ENCODE results near the gene PCDHB16.
"Not testable (repeated sequence)": the region's sequence is repeated elsewhere in the genome, so short reads cannot be mapped to it uniquely, and the experiment has no call there.

Gene PCDHB16

DNA sequence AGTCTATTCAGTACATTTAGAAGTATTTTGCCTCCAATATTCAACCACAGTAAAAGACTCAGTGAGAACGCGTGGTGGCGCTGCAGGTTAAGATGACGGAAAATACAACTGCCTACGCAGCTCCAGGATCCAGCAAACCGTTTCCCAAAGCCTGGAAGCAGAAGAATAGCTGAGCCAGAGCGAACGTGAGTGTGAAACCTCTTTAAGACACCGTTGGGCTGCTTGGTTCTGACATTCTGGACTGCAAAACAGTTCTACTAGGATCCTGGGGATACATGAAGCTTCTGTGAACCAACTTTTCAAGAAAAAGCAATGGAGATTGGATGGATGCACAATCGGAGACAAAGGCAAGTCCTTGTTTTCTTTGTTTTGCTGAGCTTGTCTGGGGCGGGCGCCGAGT is at the start of gene PCDHB16:
Gene PCDHB16 (plus strand): TSS at position 140 of the 400 bp plus-strand sequence. CDS start 173 bp downstream, at position 313.
- H3K36me3 Mint-ChIP-seq (ENCODE audit: low read depth) = no peaks in the 10 kb centered on the region
- no peak within 1 kb of the TSS for H3K4me3 Mint-ChIP-seq
- H3K4me1 Mint-ChIP-seq (ENCODE audit: low read depth) = no peaks in the 10 kb centered on the region
- H3K27ac Mint-ChIP-seq = no peak within 1 kb of the TSS
- H3K27me3 Mint-ChIP-seq (ENCODE audit: low read depth) = no peaks in the 10 kb centered on the region
- peaks cover 48% of the 10 kb centered on the region for H3K9me3 Mint-ChIP-seq

DNA sequence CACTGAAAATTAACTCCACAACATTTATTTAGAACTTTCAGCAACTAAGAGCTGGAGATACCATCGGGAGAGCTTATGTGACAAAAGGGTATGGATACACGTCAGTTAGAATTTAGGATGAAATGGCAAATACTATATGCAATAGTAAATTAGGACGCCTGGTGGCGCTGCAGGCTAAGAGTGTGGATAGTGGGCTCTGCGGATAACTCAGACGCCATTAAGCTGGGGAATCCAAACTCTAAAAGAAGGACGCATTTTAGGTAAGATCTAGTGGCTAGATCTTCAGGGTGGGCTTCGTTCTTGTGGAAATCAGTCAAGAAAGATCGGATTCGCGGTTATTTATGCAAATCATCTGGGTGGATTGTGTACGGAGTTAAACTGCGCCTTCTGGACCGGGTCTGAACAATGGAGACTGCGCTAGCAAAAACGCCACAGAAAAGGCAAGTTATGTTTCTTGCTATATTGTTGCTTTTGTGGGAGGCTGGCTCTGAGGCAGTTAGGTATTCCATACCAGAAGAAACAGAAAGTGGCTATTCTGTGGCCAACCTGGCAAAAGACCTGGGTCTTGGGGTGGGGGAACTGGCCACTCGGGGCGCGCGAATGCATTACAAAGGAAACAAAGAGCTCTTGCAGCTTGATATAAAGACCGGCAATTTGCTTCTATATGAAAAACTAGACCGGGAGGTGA is 47.0 kb upstream of the PCDHB16 start, which contains the start of gene PCDHB5:
Gene PCDHB5 (plus strand): TSS at position 177 of the 688 bp plus-strand sequence. CDS start 229 bp downstream, at position 406.
- Mint-ChIP-seq H3K9me3 (peaks cover 49% of the 10 kb centered on the region), H3K27me3 (ENCODE audit: low read depth) (no peaks in the 10 kb centered on the region), H3K36me3 (ENCODE audit: low read depth) (peaks cover 2% of the 10 kb centered on the region), H3K27ac (no peak within 1 kb of the TSS), H3K4me3 (no peak within 1 kb of the TSS), H3K4me1 (ENCODE audit: low read depth) (peaks cover 4% of the 10 kb centered on the region)

DNA sequence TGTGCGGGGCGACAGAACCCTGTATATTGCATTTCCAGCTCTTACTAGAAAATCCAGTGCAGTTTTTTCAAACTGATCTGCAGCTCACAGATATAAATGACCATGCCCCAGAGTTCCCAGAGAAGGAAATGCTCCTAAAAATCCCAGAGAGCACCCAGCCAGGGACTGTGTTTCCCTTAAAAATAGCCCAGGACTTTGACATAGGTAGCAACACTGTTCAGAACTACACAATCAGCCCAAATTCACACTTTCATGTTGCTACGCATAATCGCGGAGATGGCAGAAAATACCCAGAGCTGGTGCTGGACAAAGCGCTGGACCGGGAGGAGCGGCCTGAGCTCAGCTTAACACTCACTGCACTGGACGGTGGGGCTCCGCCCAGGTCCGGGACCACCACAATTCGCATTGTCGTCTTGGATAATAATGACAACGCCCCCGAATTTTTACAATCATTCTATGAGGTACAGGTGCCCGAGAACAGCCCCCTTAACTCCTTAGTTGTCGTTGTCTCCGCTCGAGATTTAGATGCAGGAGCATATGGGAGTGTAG is 46.4 kb upstream of the PCDHB16 start:
- Mint-ChIP-seq H3K36me3 (ENCODE audit: low read depth) (peaks cover 2% of the 10 kb centered on the region), H3K27me3 (ENCODE audit: low read depth) (no peaks in the 10 kb centered on the region), H3K27ac (no peak overlapping the region), H3K4me1 (ENCODE audit: low read depth) (peaks cover 4% of the 10 kb centered on the region), H3K9me3 (peaks cover 45% of the 10 kb centered on the region), H3K4me3 (no peak overlapping the region)

DNA sequence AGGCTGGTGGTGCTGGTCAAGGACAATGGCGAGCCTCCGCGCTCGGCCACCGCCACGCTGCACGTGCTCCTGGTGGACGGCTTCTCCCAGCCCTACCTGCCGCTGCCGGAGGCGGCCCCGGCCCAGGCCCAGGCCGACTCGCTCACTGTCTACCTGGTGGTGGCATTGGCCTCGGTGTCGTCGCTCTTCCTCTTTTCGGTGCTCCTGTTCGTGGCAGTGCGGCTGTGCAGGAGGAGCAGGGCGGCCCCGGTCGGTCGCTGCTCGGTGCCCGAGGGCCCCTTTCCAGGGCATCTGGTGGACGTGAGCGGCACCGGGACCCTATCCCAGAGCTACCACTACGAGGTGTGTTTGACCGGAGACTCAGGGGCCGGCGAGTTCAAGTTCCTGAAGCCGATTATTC is 44.8 kb upstream of the PCDHB16 start:
- H3K36me3 Mint-ChIP-seq (ENCODE audit: low read depth); H3K4me3 Mint-ChIP-seq; H3K27me3 Mint-ChIP-seq (ENCODE audit: low read depth); H3K27ac Mint-ChIP-seq; H3K4me1 Mint-ChIP-seq (ENCODE audit: low read depth): not testable (repeated sequence)
- peaks cover 44% of the 10 kb centered on the region for H3K9me3 Mint-ChIP-seq

DNA sequence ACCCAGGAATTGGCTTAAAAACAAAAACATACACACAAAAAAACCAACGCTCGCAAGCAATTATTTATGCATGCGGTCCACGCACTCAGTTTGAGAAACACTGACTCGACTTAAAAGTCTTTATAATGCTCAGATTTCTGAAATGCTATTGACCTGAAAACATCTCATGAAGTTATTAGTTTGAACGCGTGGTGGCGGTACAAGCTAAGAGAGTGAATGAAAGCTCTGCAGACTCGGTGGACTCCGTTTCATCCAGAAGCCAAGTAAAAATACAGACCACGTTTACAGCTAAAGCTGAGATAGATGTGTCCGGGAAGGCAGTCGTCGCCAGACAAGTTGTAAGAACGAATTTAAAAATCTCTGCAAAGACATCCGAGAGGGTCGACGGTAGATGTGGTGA is 32.4 kb upstream of the PCDHB16 start, which contains the start of gene PCDHB6:
Gene PCDHB6 (plus strand): TSS at position 246 of the 400 bp plus-strand sequence. CDS start 201 bp downstream, outside the sequence.
- Mint-ChIP-seq H3K4me3 (no peak within 1 kb of the TSS), H3K36me3 (ENCODE audit: low read depth) (peaks cover 1% of the 10 kb centered on the region), H3K27me3 (ENCODE audit: low read depth) (no peaks in the 10 kb centered on the region), H3K4me1 (ENCODE audit: low read depth) (no peaks in the 10 kb centered on the region), H3K9me3 (peaks cover 29% of the 10 kb centered on the region), H3K27ac (peak within 1 kb of the TSS; percentile 55)

DNA sequence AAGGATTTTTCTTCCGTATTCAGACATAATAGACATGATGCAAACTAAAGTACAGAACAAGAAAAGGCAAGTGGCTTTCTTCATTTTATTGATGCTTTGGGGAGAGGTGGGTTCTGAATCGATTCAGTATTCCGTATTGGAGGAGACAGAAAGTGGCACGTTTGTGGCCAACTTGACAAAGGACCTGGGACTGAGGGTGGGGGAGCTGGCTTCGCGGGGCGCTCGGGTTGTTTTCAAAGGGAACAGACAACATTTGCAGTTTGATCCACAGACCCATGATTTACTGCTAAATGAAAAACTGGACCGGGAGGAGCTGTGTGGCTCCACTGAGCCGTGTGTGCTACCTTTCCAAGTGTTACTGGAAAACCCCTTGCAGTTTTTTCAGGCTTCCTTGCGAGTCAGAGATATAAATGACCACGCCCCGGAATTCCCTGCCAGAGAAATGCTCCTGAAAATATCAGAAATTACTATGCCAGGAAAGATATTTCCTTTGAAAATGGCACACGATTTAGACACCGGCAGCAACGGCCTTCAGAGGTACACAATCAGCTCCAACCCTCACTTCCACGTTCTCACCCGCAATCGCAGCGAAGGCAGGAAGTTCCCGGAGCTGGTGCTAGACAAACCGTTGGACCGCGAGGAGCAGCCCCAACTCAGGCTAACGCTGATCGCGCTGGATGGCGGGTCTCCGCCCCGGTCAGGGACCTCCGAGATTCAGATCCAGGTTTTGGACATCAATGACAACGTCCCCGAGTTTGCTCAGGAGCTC is 31.8 kb upstream of the PCDHB16 start:
- H3K9me3 Mint-ChIP-seq = peaks cover 31% of the 10 kb centered on the region
- no peaks in the 10 kb centered on the region for H3K27me3 Mint-ChIP-seq (ENCODE audit: low read depth)
- no peak overlapping the region for H3K4me3 Mint-ChIP-seq
- H3K36me3 Mint-ChIP-seq (ENCODE audit: low read depth) = peaks cover 1% of the 10 kb centered on the region
- no peak overlapping the region for H3K27ac Mint-ChIP-seq
- no peaks in the 10 kb centered on the region for H3K4me1 Mint-ChIP-seq (ENCODE audit: low read depth)

DNA sequence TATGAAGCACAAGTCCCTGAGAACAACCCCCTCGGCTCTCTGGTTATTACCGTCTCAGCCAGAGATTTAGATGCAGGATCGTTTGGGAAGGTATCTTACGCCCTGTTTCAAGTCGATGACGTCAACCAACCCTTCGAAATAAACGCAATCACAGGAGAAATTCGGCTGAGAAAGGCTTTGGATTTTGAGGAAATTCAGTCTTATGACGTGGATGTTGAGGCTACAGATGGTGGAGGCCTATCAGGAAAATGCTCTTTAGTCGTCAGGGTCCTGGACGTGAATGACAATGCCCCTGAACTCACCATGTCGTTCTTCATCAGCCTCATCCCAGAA is 31.2 kb upstream of the PCDHB16 start:
- Mint-ChIP-seq H3K4me3 (no peak overlapping the region), H3K4me1 (ENCODE audit: low read depth) (no peaks in the 10 kb centered on the region), H3K27ac (no peak overlapping the region), H3K9me3 (peaks cover 35% of the 10 kb centered on the region), H3K27me3 (ENCODE audit: low read depth) (no peaks in the 10 kb centered on the region), H3K36me3 (ENCODE audit: low read depth) (peaks cover 1% of the 10 kb centered on the region)

DNA sequence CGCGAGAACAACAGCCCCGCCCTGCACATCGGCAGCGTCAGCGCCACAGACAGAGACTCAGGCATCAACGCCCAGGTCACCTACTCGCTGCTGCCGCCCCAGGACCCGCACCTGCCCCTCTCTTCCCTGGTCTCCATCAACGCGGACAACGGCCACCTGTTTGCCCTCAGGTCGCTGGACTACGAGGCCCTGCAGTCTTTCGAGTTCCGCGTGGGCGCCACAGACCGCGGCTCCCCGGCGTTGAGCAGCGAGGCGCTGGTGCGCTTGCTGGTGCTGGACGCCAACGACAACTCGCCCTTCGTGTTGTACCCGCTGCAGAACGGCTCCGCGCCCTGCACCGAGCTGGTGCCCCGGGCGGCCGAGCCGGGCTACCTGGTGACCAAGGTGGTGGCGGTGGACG is 30.6 kb upstream of the PCDHB16 start:
- not testable (repeated sequence) for H3K36me3 Mint-ChIP-seq (ENCODE audit: low read depth); H3K4me1 Mint-ChIP-seq (ENCODE audit: low read depth); H3K27me3 Mint-ChIP-seq (ENCODE audit: low read depth); H3K4me3 Mint-ChIP-seq; H3K27ac Mint-ChIP-seq
- peaks cover 42% of the 10 kb centered on the region for H3K9me3 Mint-ChIP-seq

DNA sequence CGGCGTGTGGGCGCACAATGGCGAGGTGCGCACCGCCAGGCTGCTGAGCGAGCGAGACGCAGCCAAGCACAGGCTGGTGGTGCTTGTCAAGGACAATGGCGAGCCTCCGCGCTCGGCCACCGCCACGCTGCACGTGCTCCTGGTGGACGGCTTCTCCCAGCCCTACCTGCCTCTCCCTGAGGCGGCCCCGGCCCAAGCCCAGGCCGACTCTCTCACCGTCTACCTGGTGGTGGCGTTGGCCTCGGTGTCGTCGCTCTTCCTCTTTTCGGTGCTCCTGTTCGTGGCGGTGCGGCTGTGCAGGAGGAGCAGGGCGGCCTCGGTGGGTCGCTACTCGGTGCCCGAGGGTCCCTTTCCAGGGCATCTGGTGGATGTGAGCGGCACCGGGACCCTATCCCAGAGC is 30.1 kb upstream of the PCDHB16 start:
- peaks cover 46% of the 10 kb centered on the region for H3K9me3 Mint-ChIP-seq
- not testable (repeated sequence) for H3K4me3 Mint-ChIP-seq; H3K36me3 Mint-ChIP-seq (ENCODE audit: low read depth); H3K4me1 Mint-ChIP-seq (ENCODE audit: low read depth); H3K27ac Mint-ChIP-seq; H3K27me3 Mint-ChIP-seq (ENCODE audit: low read depth)

DNA sequence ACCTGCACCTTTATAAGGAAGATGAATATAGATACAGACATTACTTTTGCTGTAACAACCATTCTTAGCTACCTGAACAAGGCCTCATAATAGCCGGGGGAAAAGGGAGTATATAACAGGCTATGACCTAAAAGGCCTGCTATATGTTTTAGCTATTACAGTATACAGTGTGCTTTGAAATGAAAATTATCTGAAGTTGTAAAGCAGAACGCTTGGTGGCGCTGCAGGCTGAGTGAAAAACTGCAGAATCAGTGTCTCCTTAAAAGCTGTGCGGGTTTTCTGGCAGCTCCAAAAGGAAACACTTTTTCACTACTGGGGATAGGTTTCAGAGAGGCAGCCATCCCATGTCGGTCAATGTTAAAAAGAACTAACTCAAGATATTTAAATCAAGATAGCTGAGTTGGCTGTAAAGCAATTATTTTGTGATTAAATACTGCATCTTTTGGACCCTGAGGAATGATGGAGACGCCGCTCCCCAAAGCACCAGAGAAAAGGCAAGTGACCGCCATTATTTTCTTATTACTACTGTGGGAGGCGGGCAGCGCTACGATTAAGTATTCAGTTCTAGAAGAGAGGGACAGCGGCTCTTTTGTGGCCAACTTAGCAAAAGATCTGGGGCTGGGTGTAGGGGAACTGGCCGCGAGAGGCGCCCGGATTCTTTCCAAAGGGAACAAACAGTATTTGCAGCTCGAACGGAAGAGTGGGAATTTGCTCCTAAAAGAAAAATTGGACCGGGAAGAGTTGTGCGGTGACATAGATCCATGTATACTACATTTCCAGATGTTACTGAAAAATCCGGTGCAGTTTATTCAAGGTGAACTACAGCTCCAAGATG is 26.4 kb upstream of the PCDHB16 start:
- H3K4me1 Mint-ChIP-seq (ENCODE audit: low read depth) = no peaks in the 10 kb centered on the region
- peaks cover 52% of the 10 kb centered on the region for H3K9me3 Mint-ChIP-seq
- H3K27ac Mint-ChIP-seq = no peak overlapping the region
- H3K4me3 Mint-ChIP-seq = no peak overlapping the region
- no peaks in the 10 kb centered on the region for H3K27me3 Mint-ChIP-seq (ENCODE audit: low read depth)
- peaks cover 1% of the 10 kb centered on the region for H3K36me3 Mint-ChIP-seq (ENCODE audit: low read depth)

DNA sequence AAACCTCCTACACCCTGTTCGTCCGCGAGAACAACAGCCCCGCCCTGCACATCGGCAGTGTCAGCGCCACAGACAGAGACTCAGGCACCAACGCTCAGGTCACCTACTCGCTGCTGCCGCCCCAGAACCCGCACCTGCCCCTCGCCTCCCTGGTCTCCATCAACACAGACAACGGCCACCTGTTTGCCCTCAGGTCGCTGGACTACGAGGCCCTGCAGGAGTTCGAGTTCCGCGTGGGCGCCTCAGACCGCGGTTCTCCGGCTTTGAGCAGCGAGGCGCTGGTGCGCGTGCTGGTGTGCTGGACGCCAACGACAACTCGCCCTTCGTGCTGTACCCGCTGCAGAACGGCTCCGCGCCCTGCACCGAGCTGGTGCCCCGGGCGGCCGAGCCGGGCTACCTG is 24.8 kb upstream of the PCDHB16 start:
- H3K9me3 Mint-ChIP-seq = peaks cover 45% of the 10 kb centered on the region
- H3K4me1 Mint-ChIP-seq (ENCODE audit: low read depth); H3K27ac Mint-ChIP-seq; H3K4me3 Mint-ChIP-seq; H3K27me3 Mint-ChIP-seq (ENCODE audit: low read depth); H3K36me3 Mint-ChIP-seq (ENCODE audit: low read depth): not testable (repeated sequence)

DNA sequence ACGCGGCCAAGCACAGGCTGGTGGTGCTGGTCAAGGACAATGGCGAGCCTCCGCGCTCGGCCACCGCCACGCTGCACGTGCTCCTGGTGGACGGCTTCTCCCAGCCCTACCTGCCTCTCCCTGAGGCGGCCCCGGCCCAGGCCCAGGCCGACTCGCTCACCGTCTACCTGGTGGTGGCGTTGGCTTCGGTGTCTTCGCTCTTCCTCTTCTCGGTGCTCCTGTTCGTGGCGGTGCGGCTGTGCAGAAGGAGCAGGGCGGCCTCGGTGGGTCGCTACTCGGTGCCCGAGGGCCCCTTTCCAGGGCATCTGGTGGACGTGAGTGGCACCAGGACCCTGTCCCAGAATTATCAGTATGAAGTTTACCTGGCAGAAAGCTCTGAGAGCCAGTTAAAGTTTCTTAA is 24.3 kb upstream of the PCDHB16 start:
- not testable (repeated sequence) for H3K36me3 Mint-ChIP-seq (ENCODE audit: low read depth); H3K4me3 Mint-ChIP-seq; H3K27me3 Mint-ChIP-seq (ENCODE audit: low read depth); H3K4me1 Mint-ChIP-seq (ENCODE audit: low read depth); H3K27ac Mint-ChIP-seq
- H3K9me3 Mint-ChIP-seq = peaks cover 39% of the 10 kb centered on the region

DNA sequence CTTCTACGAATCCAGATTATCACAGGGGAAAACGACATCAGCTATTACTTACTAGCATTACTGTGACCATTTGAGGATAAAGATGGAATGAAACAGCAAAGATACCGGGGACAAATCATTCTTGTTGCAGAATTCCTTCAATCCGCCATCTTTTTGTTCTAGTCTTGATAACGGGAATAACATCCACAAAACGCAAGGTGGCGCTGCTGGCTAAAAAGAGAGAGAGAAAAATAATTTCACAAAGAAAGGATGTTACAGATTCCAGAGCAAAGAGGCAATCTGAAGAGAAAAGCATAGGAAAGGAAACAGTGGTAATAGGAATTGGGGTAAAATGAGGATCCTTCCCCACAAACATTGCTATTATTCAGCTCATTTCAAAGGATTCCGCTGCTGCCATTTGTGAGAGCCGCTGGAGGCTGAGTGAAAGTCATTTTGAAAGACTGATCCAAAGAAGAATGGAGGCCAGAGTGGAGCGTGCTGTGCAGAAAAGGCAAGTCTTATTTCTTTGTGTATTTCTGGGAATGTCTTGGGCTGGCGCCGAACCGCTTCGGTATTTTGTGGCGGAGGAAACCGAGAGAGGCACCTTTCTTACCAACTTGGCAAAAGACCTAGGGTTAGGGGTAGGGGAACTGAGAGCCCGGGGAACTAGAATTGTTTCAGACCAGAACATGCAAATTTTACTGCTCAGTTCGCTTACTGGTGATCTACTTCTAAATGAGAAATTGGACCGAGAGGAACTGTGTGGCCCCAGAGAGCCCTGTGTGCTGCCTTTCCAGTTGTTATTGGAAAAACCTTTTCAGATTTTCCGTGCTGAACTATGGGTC is 9.6 kb upstream of the PCDHB16 start, which contains the start of gene PCDHB7:
Gene PCDHB7 (plus strand): TSS at position 264 of the 824 bp plus-strand sequence. CDS start 192 bp downstream, at position 456.
- H3K27ac Mint-ChIP-seq = no peak within 1 kb of the TSS
- H3K27me3 Mint-ChIP-seq (ENCODE audit: low read depth) = no peaks in the 10 kb centered on the region
- no peaks in the 10 kb centered on the region for H3K4me1 Mint-ChIP-seq (ENCODE audit: low read depth)
- no peak within 1 kb of the TSS for H3K4me3 Mint-ChIP-seq
- H3K9me3 Mint-ChIP-seq = peaks cover 26% of the 10 kb centered on the region
- H3K36me3 Mint-ChIP-seq (ENCODE audit: low read depth) = no peaks in the 10 kb centered on the region

Data from T-helper 1 cell treated with Interleukin-12 subunit alpha and Interleukin-12 subunit beta and Interleukin-4 antibody, amounts not matched to agents 30 μg/mL and 1 μg/mL, for 36 hours (primary cell).